ENCODE data around the gene WDR54.

DNA sequence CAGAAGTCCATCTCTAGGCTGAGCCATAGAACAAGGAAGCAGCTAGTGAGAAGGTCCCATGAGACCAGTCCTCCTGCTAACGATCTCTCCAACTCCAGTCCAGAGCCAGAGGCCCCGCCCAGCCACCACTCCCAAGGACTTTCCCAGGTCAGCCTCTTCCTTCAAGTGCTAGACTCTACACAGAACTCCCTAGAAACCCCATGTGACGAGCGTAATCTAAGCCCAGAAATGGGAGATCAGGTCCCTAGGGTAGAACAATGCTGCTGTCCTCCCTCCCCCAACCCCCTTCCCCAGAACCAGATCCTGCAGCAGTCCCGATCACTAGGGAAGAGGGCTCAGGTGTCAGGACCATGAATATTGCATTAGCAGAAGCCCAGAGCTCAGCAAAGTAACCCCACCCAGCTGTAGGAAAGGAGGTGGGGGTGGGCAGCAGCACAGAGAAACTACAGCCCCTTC, 48.3 kb upstream of the WDR54 start:
- TF ChIP-seq, protein P1, sequence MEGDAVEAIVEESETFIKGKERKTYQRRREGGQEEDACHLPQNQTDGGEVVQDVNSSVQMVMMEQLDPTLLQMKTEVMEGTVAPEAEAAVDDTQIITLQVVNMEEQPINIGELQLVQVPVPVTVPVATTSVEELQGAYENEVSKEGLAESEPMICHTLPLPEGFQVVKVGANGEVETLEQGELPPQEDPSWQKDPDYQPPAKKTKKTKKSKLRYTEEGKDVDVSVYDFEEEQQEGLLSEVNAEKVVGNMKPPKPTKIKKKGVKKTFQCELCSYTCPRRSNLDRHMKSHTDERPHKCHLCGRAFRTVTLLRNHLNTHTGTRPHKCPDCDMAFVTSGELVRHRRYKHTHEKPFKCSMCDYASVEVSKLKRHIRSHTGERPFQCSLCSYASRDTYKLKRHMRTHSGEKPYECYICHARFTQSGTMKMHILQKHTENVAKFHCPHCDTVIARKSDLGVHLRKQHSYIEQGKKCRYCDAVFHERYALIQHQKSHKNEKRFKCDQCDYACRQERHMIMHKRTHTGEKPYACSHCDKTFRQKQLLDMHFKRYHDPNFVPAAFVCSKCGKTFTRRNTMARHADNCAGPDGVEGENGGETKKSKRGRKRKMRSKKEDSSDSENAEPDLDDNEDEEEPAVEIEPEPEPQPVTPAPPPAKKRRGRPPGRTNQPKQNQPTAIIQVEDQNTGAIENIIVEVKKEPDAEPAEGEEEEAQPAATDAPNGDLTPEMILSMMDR (conservative IDR thresholded peaks at IDR 0.05) = no peak
- no peak for TF ChIP-seq ZFX (IDR thresholded peaks at IDR 0.05)

Data from C4-2B (cell line).